ENCODE measurements around the gene NEB.

Gene NEB

DNA sequence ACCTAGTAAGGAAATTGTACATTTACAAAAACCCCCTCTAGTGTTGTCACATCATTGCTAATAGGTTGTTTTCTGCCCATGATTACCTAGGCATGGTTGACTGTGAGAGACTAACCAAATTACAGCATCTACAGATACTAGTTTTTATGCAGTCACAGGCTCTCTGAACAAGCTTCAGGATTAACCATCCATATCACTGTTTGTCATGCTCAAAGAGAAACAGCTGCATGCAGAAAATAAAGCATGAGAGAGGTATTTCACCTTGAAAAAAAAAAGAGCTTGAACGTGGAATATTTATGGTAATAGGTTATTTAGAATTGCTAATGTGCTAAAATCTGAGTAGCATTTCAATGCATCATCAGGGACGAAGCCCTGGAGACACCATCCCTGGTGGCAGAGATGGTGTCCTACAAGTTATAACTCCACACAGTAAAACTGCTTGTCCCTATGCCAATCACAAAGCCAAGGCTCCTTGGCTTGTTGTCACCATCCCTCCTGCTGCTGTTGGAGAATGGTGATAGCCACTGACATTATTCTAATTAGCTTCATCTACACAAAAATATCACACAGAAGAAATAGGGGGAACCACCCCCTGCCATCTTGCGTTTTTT is 5.4 kb downstream of the NEB start:
- no peak for DNase-seq (ENCODE audit: low read depth, low spot score)
- H3K4me3 ChIP-seq (ENCODE audit: low read depth, low read length): no peak overlapping the region
- CTCF ChIA-PET: no interaction called here
- POLR2A ChIA-PET: no interaction called here
- TF ChIP-seq, protein P1, sequence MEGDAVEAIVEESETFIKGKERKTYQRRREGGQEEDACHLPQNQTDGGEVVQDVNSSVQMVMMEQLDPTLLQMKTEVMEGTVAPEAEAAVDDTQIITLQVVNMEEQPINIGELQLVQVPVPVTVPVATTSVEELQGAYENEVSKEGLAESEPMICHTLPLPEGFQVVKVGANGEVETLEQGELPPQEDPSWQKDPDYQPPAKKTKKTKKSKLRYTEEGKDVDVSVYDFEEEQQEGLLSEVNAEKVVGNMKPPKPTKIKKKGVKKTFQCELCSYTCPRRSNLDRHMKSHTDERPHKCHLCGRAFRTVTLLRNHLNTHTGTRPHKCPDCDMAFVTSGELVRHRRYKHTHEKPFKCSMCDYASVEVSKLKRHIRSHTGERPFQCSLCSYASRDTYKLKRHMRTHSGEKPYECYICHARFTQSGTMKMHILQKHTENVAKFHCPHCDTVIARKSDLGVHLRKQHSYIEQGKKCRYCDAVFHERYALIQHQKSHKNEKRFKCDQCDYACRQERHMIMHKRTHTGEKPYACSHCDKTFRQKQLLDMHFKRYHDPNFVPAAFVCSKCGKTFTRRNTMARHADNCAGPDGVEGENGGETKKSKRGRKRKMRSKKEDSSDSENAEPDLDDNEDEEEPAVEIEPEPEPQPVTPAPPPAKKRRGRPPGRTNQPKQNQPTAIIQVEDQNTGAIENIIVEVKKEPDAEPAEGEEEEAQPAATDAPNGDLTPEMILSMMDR (IDR thresholded peaks at IDR 0.05; ENCODE audit: insufficient read depth, low read length, missing control alignments): no peak

DNA sequence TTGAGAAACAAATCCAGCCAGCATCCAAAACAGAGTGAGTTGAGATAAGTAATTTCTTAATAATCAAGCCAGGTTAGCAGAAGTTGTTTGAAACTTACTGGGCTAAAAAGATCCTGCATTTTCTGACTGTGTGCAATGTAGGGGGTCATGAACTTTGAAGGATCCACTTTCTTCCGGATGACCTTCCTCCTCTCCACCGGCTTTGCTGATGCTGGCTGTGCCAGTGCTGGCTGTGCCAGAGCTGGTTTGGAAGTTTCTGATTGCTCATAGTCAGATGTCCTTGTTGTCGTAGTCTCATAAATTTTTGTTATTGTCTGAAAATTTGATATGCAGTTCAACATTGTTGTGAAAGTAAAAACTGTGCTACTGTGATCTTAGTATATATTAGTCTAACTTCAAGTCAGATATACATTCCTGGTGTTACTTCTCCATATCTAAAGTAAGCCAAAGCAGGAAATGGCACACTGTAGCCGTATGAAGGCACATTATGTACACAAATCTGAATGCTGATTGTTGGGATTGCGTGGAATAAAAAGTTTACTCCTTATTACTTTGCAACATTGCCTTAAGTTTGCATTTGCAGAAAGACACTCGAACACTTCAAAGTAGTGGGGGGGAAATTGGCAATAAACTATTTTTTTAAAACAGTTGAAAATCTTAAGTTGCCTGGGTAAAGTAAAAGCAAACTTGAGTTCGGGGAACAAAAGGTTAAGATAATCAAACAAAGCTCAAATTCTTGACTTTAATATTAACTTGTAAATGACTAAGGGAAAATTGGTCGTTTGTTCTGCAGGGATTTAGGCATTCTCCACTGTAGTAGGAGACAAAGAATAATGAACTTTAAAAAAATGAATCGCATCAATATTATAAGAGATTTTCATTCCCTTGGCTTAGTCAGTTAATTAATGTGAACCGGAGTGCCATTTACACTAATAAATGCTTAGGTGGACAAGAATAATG is 6.4 kb downstream of the NEB start:
- TF ChIP-seq, protein P1 (IDR thresholded peaks at IDR 0.05; ENCODE audit: insufficient read depth, low read length, missing control alignments): no peak
- ChIA-PET POLR2A (no interaction called here), CTCF (interaction anchor here (0.8 kb wide), 1 partner anchor 9 kb away, joined by 3 read pairs; no protein-coding TSS in a partner anchor)
- no peak overlapping the region for H3K4me3 ChIP-seq (ENCODE audit: low read depth, low read length)
- DNase-seq (ENCODE audit: low read depth, low spot score): no peak

DNA sequence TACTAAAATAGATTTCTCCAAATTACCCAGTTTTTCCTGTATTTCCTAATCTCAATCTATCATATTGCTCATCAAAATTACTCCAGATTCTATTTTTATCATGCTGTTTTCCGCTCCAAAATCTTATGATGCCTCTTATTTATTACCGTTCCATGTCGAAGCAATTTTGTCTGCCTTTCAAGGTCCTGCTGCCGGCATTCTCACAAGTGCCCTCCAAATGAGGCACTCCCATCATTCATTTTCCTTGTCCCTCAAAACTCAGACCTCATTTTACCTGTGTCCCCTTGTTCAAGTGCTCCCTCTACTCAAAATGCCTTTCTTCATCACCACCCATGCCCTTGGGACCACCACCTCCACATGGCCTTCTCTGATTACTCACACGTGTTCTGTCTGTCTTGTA is 13.1 kb downstream of the NEB start:
- POLR2A ChIA-PET: no interaction called here
- CTCF ChIA-PET: no interaction called here
- TF ChIP-seq, protein P1 (IDR thresholded peaks at IDR 0.05; ENCODE audit: insufficient read depth, low read length, missing control alignments): no peak
- H3K4me3 ChIP-seq (ENCODE audit: low read depth, low read length): no peak overlapping the region
- no peak for DNase-seq (ENCODE audit: low read depth, low spot score)

DNA sequence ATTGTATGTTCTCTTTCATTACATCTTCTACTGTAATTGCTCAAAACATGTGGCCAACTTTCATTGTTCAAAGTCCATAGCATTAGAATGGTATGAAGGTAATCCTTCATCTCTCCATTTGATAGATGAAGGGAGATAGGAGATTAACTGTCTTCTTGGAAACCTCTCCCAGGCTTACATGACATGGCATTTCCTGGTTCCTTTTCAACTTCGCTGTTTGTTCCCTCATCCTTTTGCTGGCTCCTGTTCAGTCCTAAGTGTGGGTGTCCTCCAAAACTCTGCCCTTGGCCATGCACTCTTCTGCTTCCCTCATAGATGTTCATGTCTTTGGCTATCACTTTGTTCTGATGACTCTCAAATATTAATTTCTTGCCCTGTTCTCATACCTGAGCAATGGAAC is 13.8 kb downstream of the NEB start:
- no peak overlapping the region for H3K4me3 ChIP-seq (ENCODE audit: low read depth, low read length)
- TF ChIP-seq, protein P1 (IDR thresholded peaks at IDR 0.05; ENCODE audit: insufficient read depth, low read length, missing control alignments): no peak
- ChIA-PET CTCF (no interaction called here), POLR2A (no interaction called here)
- DNase-seq (ENCODE audit: low read depth, low spot score): no peak

DNA sequence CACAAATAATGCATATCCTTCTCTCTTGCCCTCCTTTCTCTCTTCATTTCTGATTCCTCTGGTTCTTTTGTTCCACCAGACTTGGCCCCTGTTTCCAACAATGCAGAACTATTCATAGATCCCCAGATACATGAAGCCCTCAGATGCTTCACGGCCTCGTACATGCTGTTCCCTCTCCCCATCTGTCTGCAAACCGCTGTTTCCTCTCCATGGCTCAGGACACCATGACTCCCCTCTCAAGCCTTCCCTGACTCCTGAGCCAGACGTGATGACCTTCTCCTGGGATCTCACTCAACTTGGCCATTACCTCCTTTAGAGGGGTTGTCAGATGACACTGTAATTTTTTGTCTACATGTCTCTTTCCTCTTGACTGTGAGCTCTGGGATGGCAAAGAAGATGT is 15.5 kb downstream of the NEB start:
- no peak for DNase-seq (ENCODE audit: low read depth, low spot score)
- ChIA-PET POLR2A (no interaction called here), CTCF (no interaction called here)
- H3K4me3 ChIP-seq (ENCODE audit: low read depth, low read length): no peak overlapping the region
- TF ChIP-seq, protein P1 (IDR thresholded peaks at IDR 0.05; ENCODE audit: insufficient read depth, low read length, missing control alignments): no peak

DNA sequence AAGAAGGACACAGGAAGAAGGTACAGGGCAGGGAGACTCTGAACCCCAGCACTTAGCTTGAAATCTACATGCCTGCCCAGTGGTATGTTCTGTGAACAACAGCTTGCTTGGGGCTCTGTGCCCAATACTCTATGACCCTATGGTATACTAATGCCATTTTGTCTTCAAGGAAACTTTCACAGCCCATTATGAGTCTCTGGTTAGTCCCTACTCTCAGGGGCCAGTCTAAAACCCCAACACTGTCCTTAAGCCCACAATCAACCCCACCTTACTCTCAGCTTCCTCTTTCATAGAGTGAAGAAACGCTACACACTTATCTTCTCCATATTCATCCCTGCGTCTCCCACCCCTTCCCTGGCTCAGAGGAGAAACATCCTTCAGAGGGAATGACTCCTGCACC is 16.0 kb downstream of the NEB start:
- POLR2A ChIA-PET: no interaction called here
- CTCF ChIA-PET: no interaction called here
- H3K4me3 ChIP-seq (ENCODE audit: low read depth, low read length): no peak overlapping the region
- TF ChIP-seq, protein P1 (IDR thresholded peaks at IDR 0.05; ENCODE audit: insufficient read depth, low read length, missing control alignments): no peak
- DNase-seq (ENCODE audit: low read depth, low spot score): no peak
